ENCODE results near the gene DEAF1. TPM values are rescaled to one million over a fixed set of nuclear protein-coding genes. Genes with fewer than 3 reads are reported as not detected.

DEAF1 gene
- total RNA-seq, 2 donors from 2014 or later: 44.1 to 51.9 TPM

- no peaks in the 10 kb centered on the region for H3K4me1 Mint-ChIP-seq
- no peaks in the 10 kb centered on the region for H3K4me1 ChIP-seq (ENCODE audit: control insufficient read depth, insufficient read depth, low read length)
- H3K27me3 ChIP-seq (ENCODE audit: control insufficient read depth, insufficient read depth, low read length, poor library complexity, severe bottlenecking): peaks cover 33% of the 10 kb centered on the region
- H3K9ac ChIP-seq (ENCODE audit: extremely low read depth, low read length, poor library complexity, severe bottlenecking): no peak overlapping the region
- H3K27me3 Mint-ChIP-seq (ENCODE audit: insufficient read depth): peaks cover 23% of the 10 kb centered on the region
- 48% methylated on average over 10 to 31 of the region's 31 CpGs for WGBS, 2 experiments (ENCODE audit: insufficient coverage in 1 of 2, insufficient read length in 1 of 2)
- H3K4me3 ChIP-seq (ENCODE audit: low read length): no peak overlapping the region
- H3K9me3 ChIP-seq (ENCODE audit: control insufficient read depth, low read length): no peaks in the 10 kb centered on the region
- TF ChIP-seq CTCF (conservative IDR thresholded peaks at IDR 0.05): peak; percentile 99
- H3K27ac ChIP-seq (ENCODE audit: low read depth, low read length): no peak overlapping the region
- no peaks in the 10 kb centered on the region for H3K36me3 ChIP-seq (ENCODE audit: control insufficient read depth, insufficient read depth, low read length)
- peak; percentile 97 for DNase-seq
- H3K36me3 Mint-ChIP-seq (ENCODE audit: low read depth): no peaks in the 10 kb centered on the region
- H3K27ac Mint-ChIP-seq: no peak overlapping the region
- H3K9me3 Mint-ChIP-seq: no peaks in the 10 kb centered on the region
- H3K4me3 Mint-ChIP-seq: no peak overlapping the region
Measured at GRCh38 chr11:727859-728748, 33.1 kb upstream of the DEAF1 start.

- H3K4me3 Mint-ChIP-seq: no peak overlapping the region
- no peak for DNase-seq
- Histone ChIP-seq H3K36me3 (ENCODE audit: control insufficient read depth, insufficient read depth, low read length) (no peaks in the 10 kb centered on the region), H3K9me3 (ENCODE audit: control insufficient read depth, low read length) (no peaks in the 10 kb centered on the region), H3K4me3 (ENCODE audit: low read length) (no peak overlapping the region), H3K27me3 (ENCODE audit: control insufficient read depth, insufficient read depth, low read length, poor library complexity, severe bottlenecking) (peaks cover 33% of the 10 kb centered on the region), H3K27ac (ENCODE audit: low read depth, low read length) (no peak overlapping the region), H3K9ac (ENCODE audit: extremely low read depth, low read length, poor library complexity, severe bottlenecking) (no peak overlapping the region), H3K4me1 (ENCODE audit: control insufficient read depth, insufficient read depth, low read length) (no peaks in the 10 kb centered on the region)
- H3K36me3 Mint-ChIP-seq (ENCODE audit: low read depth): no peaks in the 10 kb centered on the region
- no peaks in the 10 kb centered on the region for H3K4me1 Mint-ChIP-seq
- H3K27ac Mint-ChIP-seq: no peak overlapping the region
- peaks cover 24% of the 10 kb centered on the region for H3K27me3 Mint-ChIP-seq (ENCODE audit: insufficient read depth)
- no peaks in the 10 kb centered on the region for H3K9me3 Mint-ChIP-seq
- TF ChIP-seq CTCF (conservative IDR thresholded peaks at IDR 0.05): no peak
- WGBS, 2 experiments (ENCODE audit: insufficient coverage in 1 of 2, insufficient read length in 1 of 2): 92 to 99% methylated on average over 11 to 12 of the region's 12 CpGs
Measured at GRCh38 chr11:727281-727701, 32.3 kb upstream of the DEAF1 start.

GRCh38 chr11:726278-727220 lies 31.5 kb upstream of the DEAF1 start:
- Mint-ChIP-seq H3K27me3 (ENCODE audit: insufficient read depth) (peaks cover 24% of the 10 kb centered on the region), H3K36me3 (ENCODE audit: low read depth) (no peaks in the 10 kb centered on the region), H3K27ac (no peak overlapping the region), H3K4me1 (no peaks in the 10 kb centered on the region), H3K9me3 (no peaks in the 10 kb centered on the region), H3K4me3 (peak overlapping the region; percentile 37)
- H3K27me3 ChIP-seq (ENCODE audit: control insufficient read depth, insufficient read depth, low read length, poor library complexity, severe bottlenecking): peaks cover 33% of the 10 kb centered on the region
- no peaks in the 10 kb centered on the region for H3K9me3 ChIP-seq (ENCODE audit: control insufficient read depth, low read length)
- no peak overlapping the region for H3K27ac ChIP-seq (ENCODE audit: low read depth, low read length)
- no peaks in the 10 kb centered on the region for H3K4me1 ChIP-seq (ENCODE audit: control insufficient read depth, insufficient read depth, low read length)
- no peaks in the 10 kb centered on the region for H3K36me3 ChIP-seq (ENCODE audit: control insufficient read depth, insufficient read depth, low read length)
- no peak overlapping the region for H3K9ac ChIP-seq (ENCODE audit: extremely low read depth, low read length, poor library complexity, severe bottlenecking)
- H3K4me3 ChIP-seq (ENCODE audit: low read length): no peak overlapping the region
- DNase-seq: peak; percentile 80
- no peak for TF ChIP-seq CTCF (conservative IDR thresholded peaks at IDR 0.05)
- WGBS, 2 experiments (ENCODE audit: insufficient coverage in 1 of 2, insufficient read length in 1 of 2): 45 to 57% methylated on average over 29 to 61 of the region's 61 CpGs

All from endodermal cell (in vitro differentiated cells).